SKM-1 (cell line): ENCODE data around the gene CD34.
A peak's percentile ranks its signal among the peaks of the same experiment; 100 is the strongest.
"Not testable (repeated sequence)": the region's sequence is repeated elsewhere in the genome, so short reads cannot be mapped to it uniquely, and the experiment has no call there.

ENCODE experiments used
- DNase-seq: peaks from one replicate; lab custom pipeline; 2025; ENCODE audit not compliant: unreplicated experiment; lab: John Stamatoyannopoulos, UW

Gene CD34

DNA sequence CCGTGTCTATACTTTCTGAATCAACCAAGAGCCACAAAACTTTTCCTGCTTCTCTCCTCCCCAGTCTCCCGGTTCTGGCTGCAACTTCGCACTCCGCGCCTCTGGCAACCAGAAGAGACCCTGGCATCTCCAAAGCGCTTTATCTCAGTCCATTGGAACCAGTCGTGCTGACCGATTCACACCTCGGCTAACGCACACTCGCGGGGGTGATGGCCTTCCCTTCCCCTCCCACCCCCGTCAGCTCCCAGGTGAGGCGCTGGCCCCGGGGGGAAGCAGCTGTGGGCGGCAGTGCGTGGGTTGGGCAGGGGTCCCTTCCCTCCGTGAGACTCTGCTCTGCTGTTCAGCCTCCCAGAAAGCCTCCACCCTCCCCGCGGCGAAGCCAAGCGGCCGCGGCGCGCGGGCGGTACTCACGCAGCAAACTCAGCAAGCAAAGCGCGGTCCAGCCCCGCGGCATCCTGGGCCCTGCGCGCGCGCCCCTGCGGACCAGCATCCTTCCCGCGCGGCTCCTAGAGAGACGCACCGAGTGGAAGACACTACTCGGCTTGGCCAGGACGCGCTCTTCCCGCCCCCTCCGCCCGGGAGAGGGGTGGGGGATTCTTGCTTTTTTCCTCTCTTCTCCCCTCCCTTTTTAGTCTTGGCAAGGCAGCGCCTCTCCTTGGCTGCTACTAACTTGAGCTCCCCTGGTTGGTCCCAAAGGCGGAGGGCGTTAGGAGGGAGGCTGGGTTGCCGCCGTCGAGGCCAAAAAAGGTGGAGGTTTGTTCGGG lies at the start of gene CD34:
TSS of gene CD34 (minus strand) at position 535 of the 764 bp plus-strand sequence. CDS start at position 490, 45 bp downstream.
- no peak for DNase-seq

GRCh38 chr1:207960346-207960745 lies 49.4 kb upstream of the CD34 start:
- DNase-seq: no peak

- DNase-seq: no peak
These were observed 49.0 kb upstream of the CD34 start for GRCh38 chr1:207959910-207960309.

- DNase-seq: no peak
These were observed 48.4 kb upstream of the CD34 start for GRCh38 chr1:207959141-207959825.

DNA sequence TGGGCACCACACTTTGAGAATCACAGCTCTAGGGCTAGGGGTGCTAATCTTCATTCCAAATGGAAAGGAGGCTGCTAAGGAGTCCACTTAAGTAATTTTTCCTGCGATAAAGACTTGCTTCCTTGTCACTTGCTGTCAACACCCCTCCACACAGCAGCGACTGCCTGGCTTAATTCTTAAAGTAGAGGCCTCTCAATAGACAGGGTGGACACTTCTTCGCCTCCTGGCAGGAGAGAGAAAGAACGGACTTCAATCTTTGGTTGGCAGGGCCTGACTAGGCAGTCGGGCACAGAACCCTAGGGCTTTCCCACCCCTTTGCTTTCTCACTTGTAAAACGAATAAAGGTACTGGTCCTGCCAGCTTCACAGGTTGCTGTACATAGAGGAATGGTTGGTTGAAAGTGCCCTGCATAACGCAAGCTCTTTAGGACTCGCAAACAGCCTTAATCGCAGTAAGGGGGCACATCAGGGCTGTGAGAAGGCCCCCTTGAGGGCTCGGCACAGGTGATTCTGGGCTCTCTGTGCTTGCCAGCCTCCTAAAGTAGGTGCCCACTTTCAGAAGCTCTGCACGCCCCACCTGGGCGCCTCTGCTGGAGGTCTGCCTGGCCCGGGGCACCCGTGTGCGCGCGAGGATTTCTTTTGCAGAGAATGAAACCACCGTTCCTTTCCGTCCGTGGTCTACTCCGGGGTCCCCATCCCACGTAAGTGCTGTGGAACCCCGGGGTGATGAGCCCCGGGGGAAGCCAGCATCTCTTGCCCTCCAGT lies 47.6 kb upstream of the CD34 start:
- no peak for DNase-seq

DNA sequence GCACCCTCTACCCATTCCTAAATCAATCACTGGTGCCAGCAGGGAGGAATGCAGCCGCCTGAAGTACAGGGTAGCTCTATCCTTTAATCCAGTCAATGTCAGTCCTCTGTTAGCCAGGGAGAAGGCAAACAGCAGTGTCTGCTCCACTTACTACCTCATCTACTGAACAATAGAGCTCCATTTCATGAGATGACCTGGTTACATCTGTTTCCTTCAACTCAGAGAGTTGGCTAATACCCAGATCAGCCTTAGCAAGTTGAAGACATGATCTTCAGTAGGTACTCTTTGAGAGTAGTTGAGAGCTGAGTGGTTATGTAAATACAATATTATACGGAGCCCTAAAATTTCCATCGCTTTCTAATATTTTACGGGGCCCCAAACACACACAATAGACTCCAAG lies 46.1 kb upstream of the CD34 start:
- no peak for DNase-seq

DNA sequence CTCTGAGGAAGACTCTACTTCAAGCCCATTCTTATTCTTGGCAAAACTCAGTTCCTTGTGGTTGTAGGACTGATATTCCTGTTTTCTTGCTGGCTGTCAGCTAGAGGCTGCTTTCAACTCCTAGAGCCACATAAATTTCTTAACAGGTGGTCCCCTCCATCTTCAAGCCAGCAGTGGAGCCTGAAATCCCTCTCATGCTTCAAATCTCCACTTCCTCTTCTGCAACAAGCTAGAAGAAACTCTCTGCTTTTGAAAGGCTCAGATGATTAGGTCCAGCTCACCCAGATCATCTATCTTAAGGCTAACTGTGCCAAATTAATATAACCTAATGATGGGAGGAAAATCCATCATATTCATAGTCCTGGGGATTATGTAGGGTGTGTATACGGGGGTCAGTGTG lies 43.2 kb upstream of the CD34 start:
- no peak for DNase-seq

DNA sequence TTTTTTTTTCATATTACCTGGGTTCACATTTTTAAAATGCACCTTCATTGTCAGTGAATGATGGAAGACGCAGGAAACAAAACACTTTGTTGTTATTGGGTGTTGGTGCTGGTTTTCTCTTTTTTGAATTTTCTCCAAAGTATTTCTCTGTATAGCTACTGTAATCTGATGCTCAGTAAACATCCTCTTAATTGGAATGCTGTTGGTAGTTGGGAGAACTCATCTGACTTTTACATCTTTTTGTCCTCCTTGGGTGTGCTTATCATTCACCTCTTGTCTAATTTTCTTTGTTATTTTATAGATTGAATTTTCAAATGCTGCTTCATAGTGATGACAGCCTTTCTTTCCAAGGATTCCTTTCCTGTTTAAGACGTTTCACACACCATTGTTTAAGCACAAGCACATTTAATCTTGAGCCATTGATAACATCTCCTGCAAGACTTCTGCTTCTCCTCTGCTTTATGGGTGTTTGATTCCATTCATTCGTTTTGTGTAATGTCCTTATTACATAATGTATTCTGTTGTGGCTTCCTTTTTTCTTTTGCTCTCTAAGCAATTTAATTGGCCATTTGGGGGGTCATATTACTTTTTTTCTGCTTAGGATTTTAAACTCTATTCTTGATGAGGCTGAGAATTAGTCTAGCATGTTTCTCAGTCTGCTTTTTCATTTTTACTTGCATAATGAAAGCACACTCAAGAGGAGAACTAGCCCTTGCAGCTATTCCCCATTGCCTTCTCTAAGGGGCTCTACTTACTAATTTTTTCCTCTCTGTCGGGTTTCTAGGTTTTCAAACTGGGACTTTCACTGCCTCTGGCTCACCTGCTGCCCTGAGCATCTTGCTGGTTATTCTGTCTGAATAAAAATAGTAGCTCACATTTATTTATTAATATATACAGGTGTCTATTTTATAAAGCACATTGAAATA lies 42.0 kb upstream of the CD34 start:
- DNase-seq: peak; percentile 24

- no peak for DNase-seq
These were observed 40.7 kb upstream of the CD34 start for GRCh38 chr1:207951652-207952051.

DNA sequence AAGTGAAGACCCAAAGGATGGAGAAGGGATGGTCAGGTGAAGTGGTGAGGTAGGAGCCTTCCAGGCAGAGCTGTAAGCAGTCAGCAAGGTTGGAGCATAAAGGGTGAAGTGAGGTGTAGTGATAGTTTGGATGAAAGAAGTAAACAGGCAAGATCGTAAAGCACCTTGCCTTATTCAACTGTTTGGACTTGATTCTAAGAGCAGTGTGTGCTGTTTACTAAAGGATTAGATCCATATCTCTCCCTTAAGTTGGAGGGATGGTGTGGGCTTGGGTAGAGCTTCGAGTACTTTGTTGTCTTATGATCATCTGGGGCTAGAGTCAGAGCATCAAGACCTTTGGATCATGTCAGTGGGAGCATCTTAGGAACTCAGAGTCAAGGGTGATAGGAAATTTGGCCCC lies 39.8 kb upstream of the CD34 start:
- DNase-seq: no peak

DNA sequence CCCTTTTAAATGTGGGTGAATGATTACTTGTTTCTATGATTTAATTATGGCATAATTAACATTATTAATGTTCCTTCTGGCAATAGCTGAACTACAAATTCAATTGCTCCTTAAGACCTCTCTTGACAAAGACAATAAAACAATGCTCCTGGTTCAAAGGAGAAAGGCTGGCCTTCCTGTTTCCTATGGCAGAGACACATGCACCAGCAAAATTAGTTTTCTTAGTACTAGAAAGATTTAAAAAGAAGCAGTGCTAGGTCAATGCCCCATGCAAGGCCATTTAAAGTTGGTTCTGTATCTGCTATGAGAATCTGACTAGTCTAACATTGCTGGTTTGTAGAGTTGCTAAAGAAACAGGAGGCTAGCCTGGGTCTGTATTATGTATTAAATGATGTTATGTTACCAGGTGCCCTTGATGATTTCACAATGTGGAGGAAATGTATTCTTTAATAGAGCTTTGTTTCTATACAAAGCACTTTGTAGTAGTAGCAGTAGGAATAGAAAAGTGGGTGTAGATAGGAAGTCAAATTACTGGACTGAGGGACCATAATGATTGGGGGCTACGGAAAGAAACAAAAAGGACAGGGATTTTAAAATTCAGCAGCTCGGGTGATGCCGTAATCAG lies 38.8 kb upstream of the CD34 start:
- no peak for DNase-seq

- no peak for DNase-seq
These were observed 37.8 kb upstream of the CD34 start for GRCh38 chr1:207948536-207949250.

- DNase-seq: no peak
These were observed 35.8 kb upstream of the CD34 start for GRCh38 chr1:207946756-207947155.

GRCh38 chr1:207944571-207944970 lies 33.6 kb upstream of the CD34 start:
- no peak for DNase-seq

GRCh38 chr1:207942337-207942741 lies 31.4 kb upstream of the CD34 start:
- DNase-seq: not testable (repeated sequence)

DNA sequence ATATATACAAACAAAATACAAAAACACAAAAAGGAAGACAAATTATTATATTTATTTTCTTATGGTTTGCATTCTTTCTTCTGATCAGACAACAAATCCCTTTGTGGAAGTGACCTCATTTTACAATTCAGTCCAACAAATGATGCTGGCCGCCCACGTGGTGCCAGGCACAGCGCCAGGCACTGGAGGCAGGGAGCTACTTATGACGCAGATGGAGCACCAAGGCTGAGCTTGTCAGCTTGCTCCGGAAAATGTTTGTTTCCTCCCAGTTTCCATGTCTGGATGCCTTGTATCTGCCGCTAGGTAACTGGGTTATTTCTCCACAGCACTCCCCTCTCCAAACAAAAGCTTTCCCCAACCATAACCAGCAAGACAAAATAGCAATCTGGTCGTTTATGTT lies 30.7 kb upstream of the CD34 start:
- no peak for DNase-seq

DNA sequence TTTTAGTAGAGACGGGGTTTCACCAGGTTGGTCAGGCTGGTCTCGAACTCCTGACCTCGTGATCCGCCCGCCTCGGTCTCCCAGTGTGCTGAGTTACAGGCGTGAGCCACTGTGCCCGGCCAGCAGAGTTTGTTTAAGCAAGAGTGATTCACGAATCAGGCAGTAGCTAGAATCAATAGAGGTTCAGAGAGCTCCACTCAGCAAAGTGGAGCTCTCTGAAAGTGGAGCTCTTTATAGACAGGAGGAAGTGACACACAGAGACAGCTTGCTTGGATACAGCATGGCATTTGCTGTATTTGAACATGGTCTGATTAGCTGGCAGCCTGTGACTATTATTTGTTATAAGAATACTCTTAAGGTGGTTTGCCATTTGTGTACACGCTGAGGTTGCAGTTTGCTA lies 27.1 kb upstream of the CD34 start:
- DNase-seq: no peak

DNA sequence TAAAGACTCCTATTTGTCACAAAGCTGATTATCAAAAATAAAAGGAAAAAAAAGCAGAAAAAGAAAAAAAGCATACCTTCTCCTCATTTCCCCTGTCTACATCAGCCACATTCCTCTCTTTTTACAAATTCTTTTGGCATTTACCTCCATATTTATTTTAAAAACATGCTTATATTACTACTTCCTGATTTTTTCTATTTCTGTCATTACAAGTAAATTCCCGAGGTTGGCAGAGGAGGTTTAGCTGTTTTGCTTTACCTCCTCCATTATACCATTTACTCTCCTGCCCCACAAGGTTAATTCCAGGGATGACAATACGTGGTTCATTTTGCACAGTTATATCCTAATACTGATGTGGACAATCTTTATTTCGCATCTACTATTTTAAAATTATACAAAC lies 26.3 kb upstream of the CD34 start:
- no peak for DNase-seq

GRCh38 chr1:207935166-207935583 lies 24.2 kb upstream of the CD34 start:
- no peak for DNase-seq
